Measurements from ENCODE around the gene CLDND1.

- TF ChIP-seq, protein P1, sequence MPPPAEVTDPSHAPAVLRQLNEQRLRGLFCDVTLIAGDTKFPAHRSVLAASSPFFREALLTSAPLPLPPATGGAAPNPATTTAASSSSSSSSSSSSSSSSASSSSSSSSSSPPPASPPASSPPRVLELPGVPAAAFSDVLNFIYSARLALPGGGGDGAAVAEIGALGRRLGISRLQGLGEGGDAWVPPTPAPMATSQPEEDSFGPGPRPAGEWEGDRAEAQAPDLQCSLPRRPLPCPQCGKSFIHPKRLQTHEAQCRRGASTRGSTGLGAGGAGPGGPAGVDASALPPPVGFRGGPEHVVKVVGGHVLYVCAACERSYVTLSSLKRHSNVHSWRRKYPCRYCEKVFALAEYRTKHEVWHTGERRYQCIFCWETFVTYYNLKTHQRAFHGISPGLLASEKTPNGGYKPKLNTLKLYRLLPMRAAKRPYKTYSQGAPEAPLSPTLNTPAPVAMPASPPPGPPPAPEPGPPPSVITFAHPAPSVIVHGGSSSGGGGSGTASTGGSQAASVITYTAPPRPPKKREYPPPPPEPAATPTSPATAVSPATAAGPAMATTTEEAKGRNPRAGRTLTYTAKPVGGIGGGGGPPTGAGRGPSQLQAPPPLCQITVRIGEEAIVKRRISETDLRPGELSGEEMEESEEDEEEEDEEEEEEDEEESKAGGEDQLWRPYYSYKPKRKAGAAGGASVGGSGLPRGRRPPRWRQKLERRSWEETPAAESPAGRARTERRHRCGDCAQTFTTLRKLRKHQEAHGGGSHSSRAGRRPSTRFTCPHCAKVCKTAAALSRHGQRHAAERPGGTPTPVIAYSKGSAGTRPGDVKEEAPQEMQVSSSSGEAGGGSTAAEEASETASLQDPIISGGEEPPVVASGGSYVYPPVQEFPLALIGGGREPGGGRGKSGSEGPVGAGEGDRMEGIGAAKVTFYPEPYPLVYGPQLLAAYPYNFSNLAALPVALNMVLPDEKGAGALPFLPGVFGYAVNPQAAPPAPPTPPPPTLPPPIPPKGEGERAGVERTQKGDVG (CRISPR knock-in tag; IDR thresholded peaks at IDR 0.05; ENCODE audit: borderline replicate concordance) = no peak
- TF ChIP-seq CTCF (CRISPR knock-in tag; IDR thresholded peaks at IDR 0.05) (no peak), DR1 (CRISPR knock-in tag; IDR thresholded peaks at IDR 0.05) (no peak), JUND (CRISPR knock-in tag; IDR thresholded peaks at IDR 0.05) (no peak), NR2F6 (IDR thresholded peaks at IDR 0.05) (no peak), NR2F6 (CRISPR knock-in tag; IDR thresholded peaks at IDR 0.05) (no peak), ZNF335 (CRISPR knock-in tag; IDR thresholded peaks at IDR 0.05) (no peak)
These were observed 13.8 kb upstream of the CLDND1 start for GRCh38 chr3:98536456-98537017.

Measured in HepG2 (cell line).